ENCODE results near the gene PMIS2.

PMIS2 gene

GRCh38 chr19:35556846-35557538, 29.0 kb upstream of the PMIS2 start:
- DNase-seq: no peak

- peak; percentile 62 for DNase-seq
These were observed 28.2 kb upstream of the PMIS2 start for GRCh38 chr19:35557539-35558399.

GRCh38 chr19:35558400-35559280, 27.3 kb upstream of the PMIS2 start:
- DNase-seq: no peak

GRCh38 chr19:35559281-35559659, 26.7 kb upstream of the PMIS2 start:
- DNase-seq: no peak

GRCh38 chr19:35559781-35560180, 26.2 kb upstream of the PMIS2 start:
- DNase-seq: no peak

GRCh38 chr19:35560271-35560670, 25.7 kb upstream of the PMIS2 start:
- no peak for DNase-seq

GRCh38 chr19:35560677-35561076, 25.3 kb upstream of the PMIS2 start:
- no peak for DNase-seq

GRCh38 chr19:35561436-35561835, 24.5 kb upstream of the PMIS2 start:
- DNase-seq: no peak

GRCh38 chr19:35562336-35562735, 23.6 kb upstream of the PMIS2 start:
- no peak for DNase-seq

GRCh38 chr19:35562776-35563175, 23.2 kb upstream of the PMIS2 start:
- no peak for DNase-seq

- DNase-seq: no peak
These were observed 22.7 kb upstream of the PMIS2 start, which contains the start of gene ATP4A for GRCh38 chr19:35563207-35563829. Gene ATP4A, minus strand, starts transcription at chr19:35563658. Its CDS starts 29 bp downstream, at chr19:35563629.

GRCh38 chr19:35565016-35565856, 20.7 kb upstream of the PMIS2 start:
- DNase-seq: no peak

GRCh38 chr19:35566738-35567137, 19.2 kb upstream of the PMIS2 start:
- no peak for DNase-seq

- DNase-seq: no peak
These were observed 16.6 kb upstream of the PMIS2 start for GRCh38 chr19:35569281-35569781.

- DNase-seq: no peak
These were observed 14.5 kb upstream of the PMIS2 start for GRCh38 chr19:35571406-35571965.

- DNase-seq: no peak
These were observed 8.1 kb upstream of the PMIS2 start for GRCh38 chr19:35577918-35578317.

GRCh38 chr19:35578707-35579106, 7.3 kb upstream of the PMIS2 start:
- DNase-seq: no peak

GRCh38 chr19:35582760-35583159, 3.2 kb upstream of the PMIS2 start:
- no peak for DNase-seq

- DNase-seq: no peak
These were observed 1.3 kb downstream of the PMIS2 start for GRCh38 chr19:35587321-35587720.

GRCh38 chr19:35590875-35591274, 4.9 kb downstream of the PMIS2 start:
- no peak for DNase-seq

GRCh38 chr19:35592226-35592625, 6.3 kb downstream of the PMIS2 start:
- no peak for DNase-seq
